ENCODE measurements around the gene PI4K2B.

The PI4K2B gene

GRCh38 chr4:25271866-25272265, 38.0 kb downstream of the PI4K2B start:
- H3K4me1 ChIP-seq (ENCODE audit: control insufficient read depth, insufficient read depth, low read length): no peaks in the 10 kb centered on the region
- ChIA-PET CTCF (interaction anchor here (0.6 to 0.7 kb wide), 2 partner anchors 40 to 436 kb away, joined by 3 read pairs; no protein-coding TSS in a partner anchor), POLR2A (no interaction called here)
- H3K9me3 ChIP-seq (ENCODE audit: control insufficient read depth, insufficient read depth, low read depth, low read length): no peaks in the 10 kb centered on the region
- no peak overlapping the region for H3K27ac ChIP-seq (ENCODE audit: extremely low read depth, low read depth, low read length)
- H3K4me3 ChIP-seq (ENCODE audit: low read depth, low read length): no peak overlapping the region
- no peak for TF ChIP-seq ZNF530 (tag by site-specific recombination; IDR thresholded peaks at IDR 0.05; ENCODE audit: low read depth)
- no peak for TF ChIP-seq ZNF621 (tag by site-specific recombination; IDR thresholded peaks at IDR 0.05)
- no peak for TF ChIP-seq ZSCAN23 (tag by site-specific recombination; IDR thresholded peaks at IDR 0.05)
- TF ChIP-seq ZNF677 (tag by site-specific recombination; IDR thresholded peaks at IDR 0.05): no peak
- TF ChIP-seq ZFP69B (tag by site-specific recombination; IDR thresholded peaks at IDR 0.05): no peak
- no peak for TF ChIP-seq ZNF837 (tag by site-specific recombination; IDR thresholded peaks at IDR 0.05)
- no peak for TF ChIP-seq ZNF701 (tag by site-specific recombination; IDR thresholded peaks at IDR 0.05)
- no peak for TF ChIP-seq ZBTB17 (tag by site-specific recombination; IDR thresholded peaks at IDR 0.05)
- peaks cover 0 to 15% of the 10 kb centered on the region in 2 experiments; a peak in 1 of 3 replicates for H3K36me3 ChIP-seq (ENCODE audit: control insufficient read depth in 2 of 2, insufficient read depth in 1 of 2, low read length in 2 of 2)

DNA sequence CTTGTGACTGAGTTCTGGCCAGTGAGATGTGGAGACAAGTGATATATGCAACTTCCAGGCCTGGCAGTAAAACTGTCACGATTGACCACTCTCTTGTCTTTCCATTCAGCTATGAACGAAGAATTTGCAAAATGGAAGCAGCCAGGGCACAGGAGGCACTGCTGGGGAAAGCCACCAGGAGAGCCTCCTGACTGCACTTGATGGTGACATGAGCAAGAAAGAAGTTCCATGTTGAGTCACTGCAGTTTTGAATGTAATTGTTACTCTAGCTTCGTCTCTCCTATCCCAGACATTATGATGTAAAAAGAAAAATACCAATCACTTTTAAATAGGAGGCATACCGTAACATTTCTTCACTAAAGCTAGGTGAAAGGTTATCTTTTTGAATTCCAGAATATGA, 46.4 kb downstream of the PI4K2B start:
- Histone ChIP-seq H3K9me3 (ENCODE audit: control insufficient read depth, insufficient read depth, low read depth, low read length) (no peaks in the 10 kb centered on the region), H3K4me3 (ENCODE audit: low read depth, low read length) (no peak overlapping the region), H3K27ac (ENCODE audit: extremely low read depth, low read depth, low read length) (no peak overlapping the region), H3K4me1 (ENCODE audit: control insufficient read depth, insufficient read depth, low read length) (no peaks in the 10 kb centered on the region), H3K36me3 (ENCODE audit: control insufficient read depth in 2 of 2, insufficient read depth in 1 of 2, low read length in 2 of 2) (peaks cover 0 to 16% of the 10 kb centered on the region in 2 experiments; a peak in 1 of 3 replicates)
- ChIA-PET CTCF (interaction anchor here (1.6 kb wide), 1 partner anchor 32 kb away, joined by 6 read pairs; the partner anchor contains the start of gene ZCCHC4), POLR2A (no interaction called here)
- TF ChIP-seq ZNF768 (tag by site-specific recombination; IDR thresholded peaks at IDR 0.05): no peak
- TF ChIP-seq, protein P1, sequence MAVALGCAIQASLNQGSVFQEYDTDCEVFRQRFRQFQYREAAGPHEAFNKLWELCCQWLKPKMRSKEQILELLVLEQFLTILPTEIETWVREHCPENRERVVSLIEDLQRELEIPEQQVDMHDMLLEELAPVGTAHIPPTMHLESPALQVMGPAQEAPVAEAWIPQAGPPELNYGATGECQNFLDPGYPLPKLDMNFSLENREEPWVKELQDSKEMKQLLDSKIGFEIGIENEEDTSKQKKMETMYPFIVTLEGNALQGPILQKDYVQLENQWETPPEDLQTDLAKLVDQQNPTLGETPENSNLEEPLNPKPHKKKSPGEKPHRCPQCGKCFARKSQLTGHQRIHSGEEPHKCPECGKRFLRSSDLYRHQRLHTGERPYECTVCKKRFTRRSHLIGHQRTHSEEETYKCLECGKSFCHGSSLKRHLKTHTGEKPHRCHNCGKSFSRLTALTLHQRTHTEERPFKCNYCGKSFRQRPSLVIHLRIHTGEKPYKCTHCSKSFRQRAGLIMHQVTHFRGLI (tag by site-specific recombination; IDR thresholded peaks at IDR 0.05): no peak
- TF ChIP-seq ZBTB17 (tag by site-specific recombination; IDR thresholded peaks at IDR 0.05): no peak
- no peak for TF ChIP-seq ZBTB49 (tag by site-specific recombination; IDR thresholded peaks at IDR 0.05; ENCODE audit: low read depth)

DNA sequence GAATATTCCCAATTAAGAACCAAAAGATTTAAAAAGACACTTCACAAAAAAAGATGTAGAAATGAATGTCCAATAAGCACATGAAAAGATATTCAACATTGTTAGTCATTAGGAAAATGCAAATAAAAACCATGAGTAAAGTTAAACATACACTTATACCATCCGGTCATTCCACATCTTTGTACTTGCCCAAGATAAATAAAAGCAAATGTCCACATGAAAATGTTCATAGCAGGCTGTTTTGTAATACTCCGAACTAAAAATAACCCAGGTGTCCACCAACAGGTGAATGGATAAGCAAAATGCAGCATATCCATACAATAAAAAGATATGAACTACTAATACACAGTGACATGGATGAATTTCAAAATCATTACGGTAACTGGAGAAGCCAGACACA, 50.1 kb downstream of the PI4K2B start:
- Histone ChIP-seq H3K9me3 (ENCODE audit: control insufficient read depth, insufficient read depth, low read depth, low read length) (no peaks in the 10 kb centered on the region), H3K36me3 (ENCODE audit: control insufficient read depth in 2 of 2, insufficient read depth in 1 of 2, low read length in 2 of 2) (peaks cover 0 to 9% of the 10 kb centered on the region in 2 experiments; a peak in 1 of 3 replicates), H3K4me1 (ENCODE audit: control insufficient read depth, insufficient read depth, low read length) (no peaks in the 10 kb centered on the region), H3K27ac (ENCODE audit: extremely low read depth, low read depth, low read length) (no peak overlapping the region), H3K4me3 (ENCODE audit: low read depth, low read length) (no peak overlapping the region)
- ChIA-PET POLR2A (interaction anchor here (0.8 kb wide), 1 partner anchor 29 kb away, joined by 3 read pairs; the partner anchor contains the start of gene ZCCHC4), CTCF (interaction anchor here (0.7 kb wide), 1 partner anchor 485 kb away, joined by 3 read pairs; no protein-coding TSS in a partner anchor)
- no peak for TF ChIP-seq ZNF280D (tag by site-specific recombination; IDR thresholded peaks at IDR 0.05)
- TF ChIP-seq, protein P2, sequence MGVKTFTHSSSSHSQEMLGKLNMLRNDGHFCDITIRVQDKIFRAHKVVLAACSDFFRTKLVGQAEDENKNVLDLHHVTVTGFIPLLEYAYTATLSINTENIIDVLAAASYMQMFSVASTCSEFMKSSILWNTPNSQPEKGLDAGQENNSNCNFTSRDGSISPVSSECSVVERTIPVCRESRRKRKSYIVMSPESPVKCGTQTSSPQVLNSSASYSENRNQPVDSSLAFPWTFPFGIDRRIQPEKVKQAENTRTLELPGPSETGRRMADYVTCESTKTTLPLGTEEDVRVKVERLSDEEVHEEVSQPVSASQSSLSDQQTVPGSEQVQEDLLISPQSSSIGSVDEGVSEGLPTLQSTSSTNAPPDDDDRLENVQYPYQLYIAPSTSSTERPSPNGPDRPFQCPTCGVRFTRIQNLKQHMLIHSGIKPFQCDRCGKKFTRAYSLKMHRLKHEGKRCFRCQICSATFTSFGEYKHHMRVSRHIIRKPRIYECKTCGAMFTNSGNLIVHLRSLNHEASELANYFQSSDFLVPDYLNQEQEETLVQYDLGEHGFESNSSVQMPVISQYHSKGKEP (tag by site-specific recombination; IDR thresholded peaks at IDR 0.05): no peak
- TF ChIP-seq ZXDB (tag by site-specific recombination; IDR thresholded peaks at IDR 0.05): no peak
- no peak for TF ChIP-seq ZBTB11 (tag by site-specific recombination; conservative IDR thresholded peaks at IDR 0.05; ENCODE audit: low read depth)
- TF ChIP-seq ZNF266 (tag by site-specific recombination; IDR thresholded peaks at IDR 0.05; ENCODE audit: low read depth): no peak
- TF ChIP-seq ZNF473 (tag by site-specific recombination; IDR thresholded peaks at IDR 0.05): no peak
- no peak for TF ChIP-seq ZNF624 (tag by site-specific recombination; IDR thresholded peaks at IDR 0.05)

Data from HEK293 (cell line).